Neural progenitor cell (in vitro differentiated cells): ENCODE data around the gene KCTD10. TPM values are rescaled to one million over a fixed set of nuclear protein-coding genes. Genes with fewer than 3 reads are reported as not detected.

Source experiments
- DNase-seq: peaks from one replicate; pipeline ENCODE4 v3.0.0-alpha.2; 2016; ENCODE audit warnings: low spot score
- H2AFZ ChIP-seq: fragments of 200-600 bp; sonication (generic); replicated peaks from 2 replicates; pipeline ENCODE4 v1.6.1; 2016; ENCODE audit warnings: antibody characterized with exemption
- H3F3A ChIP-seq: fragments of 200-600 bp; sonication (generic); 2 replicates; pipeline ENCODE4 v1.6.1; 2016; ENCODE audit warnings: antibody characterized with exemption, low read depth
- H3K27ac ChIP-seq: fragments of 200-600 bp; sonication (generic); 2 replicates; pipeline ENCODE4 v1.5.1; 2016; ENCODE audit warnings: mild to moderate bottlenecking
- H3K27me3 ChIP-seq: fragments of 200-600 bp; sonication (generic); 2 replicates; pipeline ENCODE4 v1.6.1; 2016; ENCODE audit warnings: mild to moderate bottlenecking, moderate library complexity
- H3K36me3 ChIP-seq: fragments of 200-600 bp; sonication (generic); 2 replicates; pipeline ENCODE4 v1.5.1; 2016
- H3K4me1 ChIP-seq: fragments of 200-600 bp; sonication (generic); 2 replicates; pipeline ENCODE4 v1.6.1; 2016; ENCODE audit warnings: mixed run types
- H3K4me2 ChIP-seq: fragments of 200-600 bp; sonication (generic); 2 replicates; pipeline ENCODE4 v1.6.1; 2016
- H3K4me3 ChIP-seq: fragments of 200-600 bp; sonication (generic); 2 replicates; pipeline ENCODE4 v1.5.1; 2016
- H3K79me2 ChIP-seq: fragments of 200-600 bp; sonication (generic); 2 replicates; pipeline ENCODE4 v1.6.1; 2016; ENCODE audit warnings: low read depth
- H3K9ac ChIP-seq: fragments of 200-600 bp; sonication (generic); 2 replicates; pipeline ENCODE4 v1.6.1; 2016
- H3K9me3 ChIP-seq: fragments of 200-600 bp; sonication (generic); 2 replicates; pipeline ENCODE4 v1.5.1; 2016; ENCODE audit warnings: low read depth
- H4K20me1 ChIP-seq: fragments of 200-600 bp; sonication (generic); 2 replicates; pipeline ENCODE4 v1.6.1; 2016; ENCODE audit warnings: low read depth
- H3K27ac Mint-ChIP-seq: 3 replicates; pipeline ENCODE4 v1.8.0; 2021; ENCODE audit warnings: mixed read lengths
- H3K27me3 Mint-ChIP-seq: 2 replicates; pipeline ENCODE4 v1.8.0; 2022; ENCODE audit warnings: low read depth, mild to moderate bottlenecking, inconsistent platforms, moderate library complexity, mixed read lengths; ENCODE audit not compliant: insufficient read depth
- H3K36me3 Mint-ChIP-seq: 3 replicates; pipeline ENCODE4 v1.8.0; 2021; ENCODE audit warnings: mixed read lengths
- H3K4me1 Mint-ChIP-seq: 3 replicates; pipeline ENCODE4 v1.8.0; 2021; ENCODE audit warnings: mixed read lengths
- H3K4me3 Mint-ChIP-seq: 3 replicates; pipeline ENCODE4 v1.8.0; 2021; ENCODE audit warnings: mild to moderate bottlenecking, moderate library complexity, mixed read lengths
- H3K9me3 Mint-ChIP-seq: 3 replicates; pipeline ENCODE4 v1.8.0; 2020; ENCODE audit warnings: mixed read lengths
- EZH2 ChIP-seq: fragments of 200-600 bp; sonication (generic); IDR thresholded peaks from 2 replicates; pipeline ENCODE4 v1.6.1; 2017; ENCODE audit warnings: antibody characterized with exemption, mild to moderate bottlenecking, moderate library complexity
- EZH2phosphoT487 ChIP-seq: fragments of 200-600 bp; sonication (generic); IDR thresholded peaks from 2 replicates; pipeline ENCODE4 v1.6.1; 2017; ENCODE audit warnings: antibody characterized with exemption
- total RNA-seq: library from RNA; depleted of rRNA; stranded (reverse); fragments of >200 nt; gene quantifications from 2 replicates; pipeline ENCODE4 v1.2.3, GENCODE V29; 2015; ENCODE audit warnings: low replicate concordance
- TF ChIP-seq, protein P1 (sequence below): fragments of 200-600 bp; sonication (generic); IDR thresholded peaks from 2 replicates; pipeline ENCODE4 v1.5.1; 2017; ENCODE audit warnings: antibody characterized with exemption, mild to moderate bottlenecking

Gene KCTD10
- total RNA-seq, 1 donor from 2014 or later: 57.5 TPM

DNA sequence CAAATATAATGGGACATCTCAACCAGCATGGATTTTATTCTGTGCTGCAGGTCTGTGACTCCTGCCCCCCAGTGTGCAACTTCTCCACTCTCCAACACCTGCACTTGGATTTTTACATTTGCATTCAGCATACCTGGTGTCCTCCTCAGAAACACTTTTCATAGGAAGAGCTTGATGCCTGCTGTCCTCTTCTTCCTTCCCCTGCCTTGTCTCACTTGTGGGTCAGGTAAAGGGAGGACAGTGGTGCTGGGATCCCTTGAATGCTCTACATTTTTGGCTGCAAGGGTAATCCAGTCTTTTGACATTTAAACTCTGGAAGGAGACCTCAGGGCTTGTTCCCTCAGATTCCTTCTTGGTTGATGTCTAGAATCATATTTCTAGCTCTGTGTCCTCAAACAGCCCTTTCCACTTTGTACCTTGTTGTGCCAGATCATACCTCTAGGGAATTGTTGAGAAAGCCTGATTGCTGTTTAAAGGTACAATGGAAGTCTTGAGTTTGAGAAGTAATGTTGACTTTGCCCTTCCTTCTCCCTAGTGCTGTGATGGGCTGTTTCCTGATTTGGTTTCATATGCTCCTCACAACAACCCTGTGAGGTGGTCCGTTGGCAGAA lies 13.0 kb upstream of the KCTD10 start:
- no peak for DNase-seq
- H3K27me3 ChIP-seq: no peaks in the 10 kb centered on the region
- no peak overlapping the region for H2AFZ ChIP-seq
- no peak overlapping the region for H3K4me3 ChIP-seq
- no peaks in the 10 kb centered on the region for H3K9me3 ChIP-seq
- H3K79me2 ChIP-seq: no peaks in the 10 kb centered on the region
- no peak overlapping the region for H3K9ac ChIP-seq
- peaks cover 2% of the 10 kb centered on the region for H3K27me3 Mint-ChIP-seq
- H3K36me3 ChIP-seq: no peaks in the 10 kb centered on the region
- H3K4me1 ChIP-seq: no peaks in the 10 kb centered on the region
- no peaks in the 10 kb centered on the region for H3F3A ChIP-seq
- H4K20me1 ChIP-seq: no peaks in the 10 kb centered on the region
- H3K9me3 Mint-ChIP-seq: no peaks in the 10 kb centered on the region
- peaks cover 17% of the 10 kb centered on the region for H3K36me3 Mint-ChIP-seq
- H3K4me1 Mint-ChIP-seq: no peaks in the 10 kb centered on the region
- H3K27ac Mint-ChIP-seq: no peak overlapping the region
- no peak overlapping the region for H3K4me2 ChIP-seq
- TF ChIP-seq EZH2phosphoT487 (no peak), EZH2 (no peak)
- TF ChIP-seq, protein P1, sequence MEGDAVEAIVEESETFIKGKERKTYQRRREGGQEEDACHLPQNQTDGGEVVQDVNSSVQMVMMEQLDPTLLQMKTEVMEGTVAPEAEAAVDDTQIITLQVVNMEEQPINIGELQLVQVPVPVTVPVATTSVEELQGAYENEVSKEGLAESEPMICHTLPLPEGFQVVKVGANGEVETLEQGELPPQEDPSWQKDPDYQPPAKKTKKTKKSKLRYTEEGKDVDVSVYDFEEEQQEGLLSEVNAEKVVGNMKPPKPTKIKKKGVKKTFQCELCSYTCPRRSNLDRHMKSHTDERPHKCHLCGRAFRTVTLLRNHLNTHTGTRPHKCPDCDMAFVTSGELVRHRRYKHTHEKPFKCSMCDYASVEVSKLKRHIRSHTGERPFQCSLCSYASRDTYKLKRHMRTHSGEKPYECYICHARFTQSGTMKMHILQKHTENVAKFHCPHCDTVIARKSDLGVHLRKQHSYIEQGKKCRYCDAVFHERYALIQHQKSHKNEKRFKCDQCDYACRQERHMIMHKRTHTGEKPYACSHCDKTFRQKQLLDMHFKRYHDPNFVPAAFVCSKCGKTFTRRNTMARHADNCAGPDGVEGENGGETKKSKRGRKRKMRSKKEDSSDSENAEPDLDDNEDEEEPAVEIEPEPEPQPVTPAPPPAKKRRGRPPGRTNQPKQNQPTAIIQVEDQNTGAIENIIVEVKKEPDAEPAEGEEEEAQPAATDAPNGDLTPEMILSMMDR: no peak
- no peak overlapping the region for H3K4me3 Mint-ChIP-seq
- H3K27ac ChIP-seq: no peak overlapping the region

- Histone ChIP-seq H4K20me1 (no peaks in the 10 kb centered on the region), H3K9ac (no peak overlapping the region), H3K9me3 (no peaks in the 10 kb centered on the region), H2AFZ (no peak overlapping the region), H3K27me3 (no peaks in the 10 kb centered on the region), H3K79me2 (no peaks in the 10 kb centered on the region), H3F3A (no peaks in the 10 kb centered on the region), H3K4me3 (no peak overlapping the region), H3K4me1 (no peaks in the 10 kb centered on the region), H3K27ac (no peak overlapping the region), H3K4me2 (no peak overlapping the region), H3K36me3 (no peaks in the 10 kb centered on the region)
- Mint-ChIP-seq H3K4me1 (no peaks in the 10 kb centered on the region), H3K27me3 (peaks cover 2% of the 10 kb centered on the region), H3K36me3 (peaks cover 12% of the 10 kb centered on the region), H3K4me3 (no peak overlapping the region), H3K27ac (no peak overlapping the region), H3K9me3 (no peaks in the 10 kb centered on the region)
- TF ChIP-seq, protein P1: no peak
- no peak for TF ChIP-seq EZH2phosphoT487
- TF ChIP-seq EZH2: no peak
- DNase-seq: no peak
Measured at GRCh38 chr12:109489016-109489954, 12.2 kb upstream of the KCTD10 start.

DNA sequence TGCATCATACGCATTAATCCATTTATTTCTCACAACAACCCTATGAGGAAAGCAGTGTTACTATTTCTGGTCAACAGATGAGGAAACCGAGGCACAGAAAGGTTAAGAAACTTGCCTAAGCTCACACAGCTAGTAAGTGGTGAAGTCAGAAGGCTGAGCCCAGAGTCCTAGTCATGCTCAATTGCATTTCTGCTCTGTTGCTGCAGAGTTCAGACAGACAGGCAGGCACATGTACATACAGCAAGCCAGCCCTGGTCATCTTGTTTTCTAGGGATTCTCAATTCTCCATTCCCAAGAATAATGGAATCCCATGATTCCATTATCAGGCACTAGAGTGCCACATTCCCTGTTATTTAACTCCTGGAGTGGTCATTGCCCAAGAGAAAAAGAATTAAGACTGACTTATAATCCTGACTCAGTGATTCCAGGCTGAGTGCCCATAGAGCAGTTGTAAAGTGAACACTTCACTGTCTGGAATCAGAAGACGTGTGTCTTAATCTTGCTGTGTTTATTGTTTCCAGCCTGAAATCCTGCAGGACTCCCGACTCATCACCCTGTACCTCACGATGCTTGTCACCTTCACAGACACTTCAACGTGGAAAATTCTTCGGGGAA lies 11.1 kb upstream of the KCTD10 start:
- no peak overlapping the region for H3K9ac ChIP-seq
- no peaks in the 10 kb centered on the region for H4K20me1 ChIP-seq
- H3K4me3 ChIP-seq: no peak overlapping the region
- H3K27ac ChIP-seq: no peak overlapping the region
- Mint-ChIP-seq H3K9me3 (no peaks in the 10 kb centered on the region), H3K27me3 (peaks cover 2% of the 10 kb centered on the region), H3K4me3 (no peak overlapping the region), H3K27ac (no peak overlapping the region), H3K36me3 (peaks cover 15% of the 10 kb centered on the region), H3K4me1 (no peaks in the 10 kb centered on the region)
- TF ChIP-seq EZH2 (no peak), EZH2phosphoT487 (no peak)
- TF ChIP-seq, protein P1: no peak
- H3K4me1 ChIP-seq: no peaks in the 10 kb centered on the region
- no peak overlapping the region for H2AFZ ChIP-seq
- H3F3A ChIP-seq: no peaks in the 10 kb centered on the region
- H3K36me3 ChIP-seq: no peaks in the 10 kb centered on the region
- H3K27me3 ChIP-seq: no peaks in the 10 kb centered on the region
- DNase-seq: no peak
- no peaks in the 10 kb centered on the region for H3K79me2 ChIP-seq
- no peak overlapping the region for H3K4me2 ChIP-seq
- H3K9me3 ChIP-seq: no peaks in the 10 kb centered on the region
